Endothelial cell of umbilical vein (primary cell): ENCODE results near the gene DIAPH1. TPM values are rescaled to one million over a fixed set of nuclear protein-coding genes. Genes with fewer than 3 reads are reported as not detected.

ENCODE experiments used
- BruUV-seq: library from RNA; stranded (reverse); fragments of 400-500 nt; replicated peaks from 2 replicates; lab custom pipeline; 2021; lab: Mats Ljungman, UMichigan
- CTCF ChIA-PET: fragments of 300-600, 350-600 bp; sonication (Branson Sonifier 250); formaldehyde crosslinking; loops from one replicate; lab custom pipeline; 2021; ENCODE audit warnings: antibody characterized with exemption, inconsistent platforms; lab: Charles Lee
- POLR2A ChIA-PET: fragments of 300-600, 350-600 bp; sonication (Branson Sonifier 250); formaldehyde crosslinking; loops from one replicate; lab custom pipeline; 2021; ENCODE audit warnings: antibody characterized with exemption, inconsistent platforms; lab: Charles Lee
- DNase-seq: peaks from one replicate; pipeline ENCODE4 v3.0.0-alpha.2; 2011; ENCODE audit warnings: low read depth, low spot score
- FAIRE-seq: peaks from 2 replicates; lab custom pipeline; 2011; peaks lifted over from hg19 to GRCh38; lab: Jason Lieb, UNC
- H2AFZ ChIP-seq: 2 replicates; pipeline ENCODE4 v1.6.0; 2012; ENCODE audit warnings: low read depth, low read length, control low read depth, inconsistent platforms
- H3K27ac ChIP-seq: 2 replicates; pipeline ENCODE4 v1.5.1; 2011; ENCODE audit warnings: low read depth, mild to moderate bottlenecking, control low read depth, low read length, moderate library complexity; ENCODE audit not compliant: insufficient read depth
- H3K27me3 ChIP-seq, 2 experiments: 2 replicates each; pipeline versions ENCODE4 v1.6.0 to v1.6.1; 2011; ENCODE audit warnings: low read length in 2 of 2, mixed read lengths in 1 of 2; ENCODE audit not compliant: control insufficient read depth in 2 of 2, insufficient read depth in 2 of 2
- H3K36me3 ChIP-seq, 2 experiments: 2 replicates in 1 of 2; 3 replicates in 1 of 2; pipeline ENCODE4 v1.5.1; 2011; ENCODE audit warnings: low read length in 2 of 2, mild to moderate bottlenecking in 1 of 2, moderate library complexity in 1 of 2; ENCODE audit not compliant: control insufficient read depth in 2 of 2, insufficient read depth in 2 of 2; ENCODE audit errors: extremely low read depth in 1 of 2
- H3K4me1 ChIP-seq: 3 replicates; pipeline ENCODE4 v1.5.1; 2011; ENCODE audit warnings: mild to moderate bottlenecking, low read length; ENCODE audit not compliant: control insufficient read depth, insufficient read depth; ENCODE audit errors: extremely low read depth
- H3K4me2 ChIP-seq: 2 replicates; pipeline ENCODE4 v1.6.1; 2011; ENCODE audit warnings: low read length, control low read depth, mixed read lengths; ENCODE audit not compliant: insufficient read depth
- H3K4me3 ChIP-seq, 3 experiments: fragments of 200-600 bp in 1 of 3; sonication (generic), shearing (Covaris generic) in 1 of 3; replicated peaks in 1 of 3; 2 replicates each; pipeline ENCODE4 v1.5.1; 2011 to 2016; ENCODE audit warnings: control low read depth in 3 of 3, low read length in 3 of 3, mild to moderate bottlenecking in 2 of 3, inconsistent platforms in 1 of 3, low read depth in 1 of 3, moderate library complexity in 1 of 3; ENCODE audit not compliant: insufficient read depth in 1 of 3
- H3K79me2 ChIP-seq: 2 replicates; pipeline ENCODE4 v1.6.0; 2012; ENCODE audit warnings: low read length, inconsistent platforms; ENCODE audit not compliant: control insufficient read depth, insufficient read depth
- H3K9ac ChIP-seq: replicated peaks from 2 replicates; pipeline ENCODE3; 2011; ENCODE audit warnings: low read length, control low read depth; ENCODE audit not compliant: insufficient read depth; ENCODE audit errors: extremely low read depth
- H3K9me1 ChIP-seq: replicated peaks from 3 replicates; pipeline ENCODE4 v1.6.0; 2011; ENCODE audit warnings: mild to moderate bottlenecking, low read length; ENCODE audit not compliant: control insufficient read depth, insufficient read depth; ENCODE audit errors: extremely low read depth
- H3K9me3 ChIP-seq: replicated peaks from 2 replicates; pipeline ENCODE4 v1.5.1; 2012; ENCODE audit warnings: low read length, inconsistent platforms; ENCODE audit not compliant: control insufficient read depth, insufficient read depth
- H4K20me1 ChIP-seq: replicated peaks from 2 replicates; pipeline ENCODE3; 2011; ENCODE audit warnings: mild to moderate bottlenecking, low read length; ENCODE audit not compliant: control insufficient read depth, insufficient read depth; ENCODE audit errors: extremely low read depth
- EZH2 ChIP-seq: IDR thresholded peaks from 2 replicates; pipeline ENCODE4 v1.6.1; 2012; ENCODE audit warnings: borderline replicate concordance, low read depth, mild to moderate bottlenecking, moderate library complexity, low read length, inconsistent platforms; ENCODE audit not compliant: severe bottlenecking
- FOS ChIP-seq: IDR thresholded peaks from 2 replicates; pipeline ENCODE4 v1.6.1; 2011; ENCODE audit warnings: mild to moderate bottlenecking, low read length, moderate library complexity, borderline replicate concordance; ENCODE audit not compliant: insufficient read depth
- GATA2 ChIP-seq: IDR thresholded peaks from 2 replicates; pipeline ENCODE4 v1.7.0; 2011; ENCODE audit warnings: low read depth, mild to moderate bottlenecking, moderate library complexity, mixed read lengths, low read length; ENCODE audit not compliant: insufficient read length, insufficient read depth
- JUN ChIP-seq: IDR thresholded peaks from 2 replicates; pipeline ENCODE4 v1.6.1; 2011; ENCODE audit warnings: borderline replicate concordance, low read depth; ENCODE audit not compliant: insufficient read length, insufficient read depth
- MYC ChIP-seq: IDR thresholded peaks from one replicate; pipeline ENCODE4 v1.6.1; 2011; ENCODE audit warnings: mild to moderate bottlenecking, low read depth, low read length
- POLR2A ChIP-seq: IDR thresholded peaks from 2 replicates; pipeline ENCODE4 v1.6.1; 2012; ENCODE audit warnings: low read depth, mild to moderate bottlenecking, control low read depth, low read length
- POLR2AphosphoS5 ChIP-seq: IDR thresholded peaks from 2 replicates; pipeline ENCODE4 v1.6.1; 2012; ENCODE audit warnings: low read depth, mild to moderate bottlenecking, control low read depth, low read length, moderate library complexity; ENCODE audit not compliant: insufficient read depth
- dilution Hi-C: fragments of 300-500 bp; cut with MboI; formaldehyde crosslinking; loops from one replicate; pipeline ENCODE4 v1.15.0; 2019; ENCODE audit warnings: low sequenced_read_pairs; ENCODE audit not compliant: extremely low pct_ligation_motif_present
- intact Hi-C: fragments of 100-400 bp; cut with micrococcal nuclease; formaldehyde crosslinking; loops from one replicate; pipeline ENCODE4 v1.10.0; 2022
- polyA plus RNA-seq, 4 experiments: library from polyadenylated mRNA; depleted of rRNA in 3 of 4; stranded (reverse) in 3 of 4; unstranded in 1 of 4; fragments of >200 nt; gene quantifications; 2 replicates each; pipeline versions ENCODE4 v1.2.1 to v1.2.3, GENCODE V29; 2011 to 2012; ENCODE audit warnings: missing spikeins in 1 of 4
- total RNA-seq: library from RNA; stranded (reverse); gene quantifications from 2 replicates; pipeline ENCODE4 v1.2.3, GENCODE V29; 2021
- TF ChIP-seq, protein P1 (sequence below), 2 donors: IDR thresholded peaks; 1 replicate in 1 of 2; 2 replicates in 1 of 2; pipeline ENCODE4 v1.5.1; 2011; ENCODE audit warnings: low read length in 2 of 2, mild to moderate bottlenecking in 2 of 2, moderate library complexity in 2 of 2, control low read depth in 1 of 2, inconsistent platforms in 1 of 2, low read depth in 1 of 2; ENCODE audit not compliant: insufficient read depth in 1 of 2; ENCODE audit errors: extremely low read depth in 1 of 2
- TF ChIP-seq, protein P2 (sequence below): IDR thresholded peaks from 2 replicates; pipeline ENCODE4 v1.6.1; 2011; ENCODE audit not compliant: insufficient read depth, insufficient read length

Gene DIAPH1
- total and polyA plus RNA-seq, 2 donors (not counting 3 experiments of a cell fraction or from before 2014, with no cell fraction given), result 68.6 to 105 TPM

DNA sequence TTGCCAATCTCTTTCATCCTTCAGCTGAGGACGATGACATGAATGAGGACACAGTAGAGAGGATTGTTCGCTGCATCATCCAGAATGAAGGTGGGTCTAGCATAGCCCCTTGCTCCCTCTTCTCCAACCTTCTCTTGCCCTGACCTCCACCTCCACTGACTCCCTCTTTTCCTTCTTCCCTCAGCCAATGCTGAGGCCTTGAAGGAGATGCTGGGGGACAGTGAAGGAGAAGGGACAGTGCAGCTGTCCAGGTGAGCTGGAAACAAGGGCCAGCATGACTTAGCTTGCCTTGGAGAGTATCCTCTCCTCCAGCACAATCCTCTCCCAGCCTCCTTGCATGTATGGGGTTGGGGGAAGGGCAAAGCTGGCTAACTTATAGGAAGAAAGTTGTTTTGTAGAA lies 20.0 kb upstream of the DIAPH1 start:
- ChIA-PET POLR2A (no interaction called here), CTCF (interaction anchor here (1.5 to 14.7 kb wide), 3 partner anchors 9 to 47 kb away, joined by 4 to 163 read pairs (median 44); partner anchors contain the start of gene DIAPH1)
- dilution Hi-C loops (no loop called here), intact Hi-C loops (no loop called here)
- Histone ChIP-seq H2AFZ (no peak overlapping the region), H3K27me3 (no peaks in the 10 kb centered on the region), H4K20me1 (peaks cover 5% of the 10 kb centered on the region), H3K27ac (no peak overlapping the region), H3K9me3 (no peaks in the 10 kb centered on the region), H3K9me1 (no peaks in the 10 kb centered on the region), H3K9ac (no peak overlapping the region), H3K4me1 (peaks cover 23% of the 10 kb centered on the region), H3K4me2 (no peak overlapping the region), H3K36me3 (peaks cover 0 to 4% of the 10 kb centered on the region in 2 experiments), H3K4me3 (no peak overlapping the region), H3K79me2 (peaks cover 21% of the 10 kb centered on the region)
- no TSS peak for BruUV-seq
- no peak for DNase-seq
- FAIRE-seq, result no peak
- TF ChIP-seq MYC (no peak), FOS (no peak), EZH2 (no peak), JUN (no peak), POLR2A (no peak), GATA2 (no peak), POLR2AphosphoS5 (no peak)
- TF ChIP-seq, protein P1, sequence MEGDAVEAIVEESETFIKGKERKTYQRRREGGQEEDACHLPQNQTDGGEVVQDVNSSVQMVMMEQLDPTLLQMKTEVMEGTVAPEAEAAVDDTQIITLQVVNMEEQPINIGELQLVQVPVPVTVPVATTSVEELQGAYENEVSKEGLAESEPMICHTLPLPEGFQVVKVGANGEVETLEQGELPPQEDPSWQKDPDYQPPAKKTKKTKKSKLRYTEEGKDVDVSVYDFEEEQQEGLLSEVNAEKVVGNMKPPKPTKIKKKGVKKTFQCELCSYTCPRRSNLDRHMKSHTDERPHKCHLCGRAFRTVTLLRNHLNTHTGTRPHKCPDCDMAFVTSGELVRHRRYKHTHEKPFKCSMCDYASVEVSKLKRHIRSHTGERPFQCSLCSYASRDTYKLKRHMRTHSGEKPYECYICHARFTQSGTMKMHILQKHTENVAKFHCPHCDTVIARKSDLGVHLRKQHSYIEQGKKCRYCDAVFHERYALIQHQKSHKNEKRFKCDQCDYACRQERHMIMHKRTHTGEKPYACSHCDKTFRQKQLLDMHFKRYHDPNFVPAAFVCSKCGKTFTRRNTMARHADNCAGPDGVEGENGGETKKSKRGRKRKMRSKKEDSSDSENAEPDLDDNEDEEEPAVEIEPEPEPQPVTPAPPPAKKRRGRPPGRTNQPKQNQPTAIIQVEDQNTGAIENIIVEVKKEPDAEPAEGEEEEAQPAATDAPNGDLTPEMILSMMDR (IDR thresholded peaks at IDR 0.05; ENCODE audit: extremely low read depth in 1 of 2, insufficient read depth in 1 of 2, low read depth in 1 of 2, low read length in 2 of 2), result no peak
- TF ChIP-seq, protein P2, sequence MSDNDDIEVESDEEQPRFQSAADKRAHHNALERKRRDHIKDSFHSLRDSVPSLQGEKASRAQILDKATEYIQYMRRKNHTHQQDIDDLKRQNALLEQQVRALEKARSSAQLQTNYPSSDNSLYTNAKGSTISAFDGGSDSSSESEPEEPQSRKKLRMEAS, result no peak
